HepG2 (cell line): ENCODE results near the gene TNFRSF6B. TPM values are rescaled to one million over a fixed set of nuclear protein-coding genes. Genes with fewer than 3 reads are reported as not detected.
A peak's percentile ranks its signal among the peaks of the same experiment; 100 is the strongest.

ENCODE experiments used
- HDAC6 ChIP-seq: fragments of 200-600 bp; sonication (generic); IDR thresholded peaks from 2 replicates; pipeline ENCODE4 v1.7.0; 2017; ENCODE audit warnings: mild to moderate bottlenecking, antibody characterized with exemption, low read length, low read depth
- KAT8 ChIP-seq: IDR thresholded peaks from 2 replicates; pipeline ENCODE4 v1.6.1; 2016; ENCODE audit warnings: missing genetic modification reagents, missing compliant biosample characterization
- MBD4 ChIP-seq: IDR thresholded peaks from 2 replicates; pipeline ENCODE4 v1.6.1; 2012; ENCODE audit warnings: low read length, inconsistent platforms, borderline replicate concordance
- MXD1 ChIP-seq: sonication (generic); formaldehyde crosslinking; IDR thresholded peaks from 2 replicates; pipeline ENCODE4 v1.4.0; 2020; ENCODE audit warnings: mild to moderate bottlenecking, missing genetic modification reagents
- PCBP2 ChIP-seq: fragments of 200-400 bp; formaldehyde crosslinking; optimal IDR thresholded peaks from 2 replicates; pipeline ENCODE3; 2018; ENCODE audit warnings: low read length, low read depth; ENCODE audit not compliant: poor library complexity, severe bottlenecking
- RFX3 ChIP-seq: IDR thresholded peaks from 2 replicates; pipeline ENCODE4 v1.6.1; 2016; ENCODE audit warnings: missing biosample characterization, missing genetic modification reagents
- SIX4 ChIP-seq: sonication (generic); formaldehyde crosslinking; IDR thresholded peaks from 2 replicates; pipeline ENCODE4 v1.4.0; 2020; ENCODE audit warnings: missing genetic modification reagents
- YY1 ChIP-seq: IDR thresholded peaks from 2 replicates; pipeline ENCODE4 v1.6.1; 2011; ENCODE audit warnings: low read length, low read depth, moderate library complexity, mild to moderate bottlenecking; ENCODE audit not compliant: insufficient read depth, insufficient replicate concordance
- ZBTB8A ChIP-seq: sonication (generic); formaldehyde crosslinking; IDR thresholded peaks from 2 replicates; pipeline ENCODE4 v1.4.0; 2020; ENCODE audit warnings: mild to moderate bottlenecking, low read depth, missing genetic modification reagents, borderline replicate concordance
- ZNF17 ChIP-seq: sonication (generic); formaldehyde crosslinking; IDR thresholded peaks from 2 replicates; pipeline ENCODE4 v1.5.0; 2020; ENCODE audit warnings: mild to moderate bottlenecking, missing genetic modification reagents
- ZNF563 ChIP-seq: sonication (generic); formaldehyde crosslinking; IDR thresholded peaks from 2 replicates; pipeline ENCODE4 v1.8.0; 2022; ENCODE audit warnings: mild to moderate bottlenecking, moderate library complexity, missing genetic modification reagents
- polyA plus RNA-seq, 8 experiments: library from polyadenylated mRNA; depleted of rRNA in 3 of 8; stranded (reverse) in 7 of 8; unstranded in 1 of 8; fragments of >200 nt; fragmentation: Illumina TruSeq in 4 of 8; extraction: Trizol in 4 of 8; gene quantifications; 2 replicates each; pipeline versions ENCODE4 v1.2.1 to v1.2.3, GENCODE V29; 2011 to 2016; ENCODE audit warnings: low read depth in 4 of 8, missing spikeins in 1 of 8, mixed read lengths in 1 of 8; ENCODE audit not compliant: insufficient read depth in 1 of 8
- total RNA-seq, 5 experiments: library from RNA; depleted of rRNA; stranded (reverse); fragments of >200 nt; fragmentation: Illumina TruSeq; extraction: Trizol; gene quantifications; 2 replicates each; pipeline ENCODE4 v1.2.3, GENCODE V29; 2016; ENCODE audit warnings: low read depth in 1 of 5
- TF ChIP-seq, protein P1 (sequence below): sonication (generic); formaldehyde crosslinking; IDR thresholded peaks from 2 replicates; pipeline ENCODE4 v1.5.0; 2020; ENCODE audit warnings: mild to moderate bottlenecking, missing genetic modification reagents, borderline replicate concordance
- TF ChIP-seq, protein P2 (sequence below): sonication (generic); formaldehyde crosslinking; IDR thresholded peaks from 2 replicates; pipeline ENCODE4 v1.4.0; 2020; ENCODE audit warnings: mild to moderate bottlenecking, missing genetic modification reagents
- TF ChIP-seq, protein P3 (sequence below): sonication (generic); formaldehyde crosslinking; IDR thresholded peaks from 2 replicates; pipeline ENCODE4 v1.5.0; 2020; ENCODE audit warnings: missing genetic modification reagents

TNFRSF6B gene
- total and polyA plus RNA-seq, 2 of the 13 experiments (the other 11 are each of a cell fraction or from before 2014, with no cell fraction given), result 0.24 TPM; not detected in 1

GRCh38 chr20:63706852-63707557 lies 10.6 kb downstream of the TNFRSF6B start (continued):
- TF ChIP-seq MBD4 (no peak), RFX3 (CRISPR knock-in tag) (peak; percentile 19; the same call in 1 of the 2 replicates), ZNF17 (CRISPR knock-in tag) (no peak), ZBTB8A (CRISPR knock-in tag) (peak; percentile 67), KAT8 (CRISPR knock-in tag) (peak; percentile 50; the same call in 1 of the 2 replicates), MXD1 (CRISPR knock-in tag) (no peak; the same call in 1 of the 2 replicates), YY1 (peak; percentile 48), HDAC6 (no peak), ZNF563 (CRISPR knock-in tag) (no peak; the same call in 1 of the 2 replicates), SIX4 (CRISPR knock-in tag) (0 out of 2 replicates have a peak, but pooled peaks have one; percentile 54), PCBP2 (no peak)
- TF ChIP-seq, protein P1, sequence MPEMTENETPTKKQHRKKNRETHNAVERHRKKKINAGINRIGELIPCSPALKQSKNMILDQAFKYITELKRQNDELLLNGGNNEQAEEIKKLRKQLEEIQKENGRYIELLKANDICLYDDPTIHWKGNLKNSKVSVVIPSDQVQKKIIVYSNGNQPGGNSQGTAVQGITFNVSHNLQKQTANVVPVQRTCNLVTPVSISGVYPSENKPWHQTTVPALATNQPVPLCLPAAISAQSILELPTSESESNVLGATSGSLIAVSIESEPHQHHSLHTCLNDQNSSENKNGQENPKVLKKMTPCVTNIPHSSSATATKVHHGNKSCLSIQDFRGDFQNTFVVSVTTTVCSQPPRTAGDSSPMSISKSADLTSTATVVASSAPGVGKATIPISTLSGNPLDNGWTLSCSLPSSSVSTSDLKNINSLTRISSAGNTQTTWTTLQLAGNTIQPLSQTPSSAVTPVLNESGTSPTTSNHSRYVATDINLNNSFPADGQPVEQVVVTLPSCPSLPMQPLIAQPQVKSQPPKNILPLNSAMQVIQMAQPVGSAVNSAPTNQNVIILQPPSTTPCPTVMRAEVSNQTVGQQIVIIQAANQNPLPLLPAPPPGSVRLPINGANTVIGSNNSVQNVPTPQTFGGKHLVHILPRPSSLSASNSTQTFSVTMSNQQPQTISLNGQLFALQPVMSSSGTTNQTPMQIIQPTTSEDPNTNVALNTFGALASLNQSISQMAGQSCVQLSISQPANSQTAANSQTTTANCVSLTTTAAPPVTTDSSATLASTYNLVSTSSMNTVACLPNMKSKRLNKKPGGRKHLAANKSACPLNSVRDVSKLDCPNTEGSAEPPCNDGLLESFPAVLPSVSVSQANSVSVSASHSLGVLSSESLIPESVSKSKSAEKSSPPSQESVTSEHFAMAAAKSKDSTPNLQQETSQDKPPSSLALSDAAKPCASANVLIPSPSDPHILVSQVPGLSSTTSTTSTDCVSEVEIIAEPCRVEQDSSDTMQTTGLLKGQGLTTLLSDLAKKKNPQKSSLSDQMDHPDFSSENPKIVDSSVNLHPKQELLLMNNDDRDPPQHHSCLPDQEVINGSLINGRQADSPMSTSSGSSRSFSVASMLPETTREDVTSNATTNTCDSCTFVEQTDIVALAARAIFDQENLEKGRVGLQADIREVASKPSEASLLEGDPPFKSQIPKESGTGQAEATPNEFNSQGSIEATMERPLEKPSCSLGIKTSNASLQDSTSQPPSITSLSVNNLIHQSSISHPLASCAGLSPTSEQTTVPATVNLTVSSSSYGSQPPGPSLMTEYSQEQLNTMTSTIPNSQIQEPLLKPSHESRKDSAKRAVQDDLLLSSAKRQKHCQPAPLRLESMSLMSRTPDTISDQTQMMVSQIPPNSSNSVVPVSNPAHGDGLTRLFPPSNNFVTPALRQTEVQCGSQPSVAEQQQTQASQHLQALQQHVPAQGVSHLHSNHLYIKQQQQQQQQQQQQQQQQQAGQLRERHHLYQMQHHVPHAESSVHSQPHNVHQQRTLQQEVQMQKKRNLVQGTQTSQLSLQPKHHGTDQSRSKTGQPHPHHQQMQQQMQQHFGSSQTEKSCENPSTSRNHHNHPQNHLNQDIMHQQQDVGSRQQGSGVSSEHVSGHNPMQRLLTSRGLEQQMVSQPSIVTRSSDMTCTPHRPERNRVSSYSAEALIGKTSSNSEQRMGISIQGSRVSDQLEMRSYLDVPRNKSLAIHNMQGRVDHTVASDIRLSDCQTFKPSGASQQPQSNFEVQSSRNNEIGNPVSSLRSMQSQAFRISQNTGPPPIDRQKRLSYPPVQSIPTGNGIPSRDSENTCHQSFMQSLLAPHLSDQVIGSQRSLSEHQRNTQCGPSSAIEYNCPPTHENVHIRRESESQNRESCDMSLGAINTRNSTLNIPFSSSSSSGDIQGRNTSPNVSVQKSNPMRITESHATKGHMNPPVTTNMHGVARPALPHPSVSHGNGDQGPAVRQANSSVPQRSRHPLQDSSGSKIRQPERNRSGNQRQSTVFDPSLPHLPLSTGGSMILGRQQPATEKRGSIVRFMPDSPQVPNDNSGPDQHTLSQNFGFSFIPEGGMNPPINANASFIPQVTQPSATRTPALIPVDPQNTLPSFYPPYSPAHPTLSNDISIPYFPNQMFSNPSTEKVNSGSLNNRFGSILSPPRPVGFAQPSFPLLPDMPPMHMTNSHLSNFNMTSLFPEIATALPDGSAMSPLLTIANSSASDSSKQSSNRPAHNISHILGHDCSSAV, result no peak
- TF ChIP-seq, protein P2, sequence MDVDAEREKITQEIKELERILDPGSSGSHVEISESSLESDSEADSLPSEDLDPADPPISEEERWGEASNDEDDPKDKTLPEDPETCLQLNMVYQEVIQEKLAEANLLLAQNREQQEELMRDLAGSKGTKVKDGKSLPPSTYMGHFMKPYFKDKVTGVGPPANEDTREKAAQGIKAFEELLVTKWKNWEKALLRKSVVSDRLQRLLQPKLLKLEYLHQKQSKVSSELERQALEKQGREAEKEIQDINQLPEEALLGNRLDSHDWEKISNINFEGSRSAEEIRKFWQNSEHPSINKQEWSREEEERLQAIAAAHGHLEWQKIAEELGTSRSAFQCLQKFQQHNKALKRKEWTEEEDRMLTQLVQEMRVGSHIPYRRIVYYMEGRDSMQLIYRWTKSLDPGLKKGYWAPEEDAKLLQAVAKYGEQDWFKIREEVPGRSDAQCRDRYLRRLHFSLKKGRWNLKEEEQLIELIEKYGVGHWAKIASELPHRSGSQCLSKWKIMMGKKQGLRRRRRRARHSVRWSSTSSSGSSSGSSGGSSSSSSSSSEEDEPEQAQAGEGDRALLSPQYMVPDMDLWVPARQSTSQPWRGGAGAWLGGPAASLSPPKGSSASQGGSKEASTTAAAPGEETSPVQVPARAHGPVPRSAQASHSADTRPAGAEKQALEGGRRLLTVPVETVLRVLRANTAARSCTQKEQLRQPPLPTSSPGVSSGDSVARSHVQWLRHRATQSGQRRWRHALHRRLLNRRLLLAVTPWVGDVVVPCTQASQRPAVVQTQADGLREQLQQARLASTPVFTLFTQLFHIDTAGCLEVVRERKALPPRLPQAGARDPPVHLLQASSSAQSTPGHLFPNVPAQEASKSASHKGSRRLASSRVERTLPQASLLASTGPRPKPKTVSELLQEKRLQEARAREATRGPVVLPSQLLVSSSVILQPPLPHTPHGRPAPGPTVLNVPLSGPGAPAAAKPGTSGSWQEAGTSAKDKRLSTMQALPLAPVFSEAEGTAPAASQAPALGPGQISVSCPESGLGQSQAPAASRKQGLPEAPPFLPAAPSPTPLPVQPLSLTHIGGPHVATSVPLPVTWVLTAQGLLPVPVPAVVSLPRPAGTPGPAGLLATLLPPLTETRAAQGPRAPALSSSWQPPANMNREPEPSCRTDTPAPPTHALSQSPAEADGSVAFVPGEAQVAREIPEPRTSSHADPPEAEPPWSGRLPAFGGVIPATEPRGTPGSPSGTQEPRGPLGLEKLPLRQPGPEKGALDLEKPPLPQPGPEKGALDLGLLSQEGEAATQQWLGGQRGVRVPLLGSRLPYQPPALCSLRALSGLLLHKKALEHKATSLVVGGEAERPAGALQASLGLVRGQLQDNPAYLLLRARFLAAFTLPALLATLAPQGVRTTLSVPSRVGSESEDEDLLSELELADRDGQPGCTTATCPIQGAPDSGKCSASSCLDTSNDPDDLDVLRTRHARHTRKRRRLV (CRISPR knock-in tag), result no peak
- TF ChIP-seq, protein P3, sequence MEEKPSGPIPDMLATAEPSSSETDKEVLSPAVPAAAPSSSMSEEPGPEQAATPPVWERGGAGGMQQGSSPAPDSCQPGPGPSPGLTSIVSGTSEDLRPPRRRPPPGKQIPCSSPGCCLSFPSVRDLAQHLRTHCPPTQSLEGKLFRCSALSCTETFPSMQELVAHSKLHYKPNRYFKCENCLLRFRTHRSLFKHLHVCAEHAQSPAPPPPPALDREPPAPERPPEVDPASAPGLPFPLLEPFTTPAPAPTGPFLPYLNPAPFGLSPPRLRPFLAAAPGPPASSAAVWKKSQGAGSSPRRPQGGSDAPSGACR (CRISPR knock-in tag), result no peak; the same call in 1 of the 2 replicates
